K562 (cell line): Measurements from ENCODE around the gene PIP4K2A. TPM values are rescaled to one million over a fixed set of nuclear protein-coding genes. Genes with fewer than 3 reads are reported as not detected.
A peak's percentile ranks its signal among the peaks of the same experiment; 100 is the strongest.

Experiments
- CBX3 ChIP-seq, 2 experiments: IDR thresholded peaks; 1 replicate in 1 of 2; 2 replicates in 1 of 2; pipeline ENCODE4 v1.6.1; 2012; ENCODE audit warnings: inconsistent platforms in 2 of 2, low read length in 2 of 2, borderline replicate concordance in 1 of 2, control low read depth in 1 of 2
- CCAR2 ChIP-seq: fragments of 200-400 bp; formaldehyde crosslinking; IDR thresholded peaks from 2 replicates; pipeline ENCODE4 v1.6.1; 2017; ENCODE audit warnings: mild to moderate bottlenecking, low read depth, low read length
- PPARD ChIP-seq: fragments of 250-450 bp; sonication (Bioruptor Pico); IDR thresholded peaks from 2 replicates; pipeline ENCODE4 v1.8.0; 2022; ENCODE audit warnings: inconsistent platforms, mild to moderate bottlenecking, moderate library complexity
- TFE3 ChIP-seq: fragments of 450-650 bp; formaldehyde crosslinking; IDR thresholded peaks from 2 replicates; pipeline ENCODE4 v1.4.0; 2020; ENCODE audit warnings: mild to moderate bottlenecking, mixed read lengths
- ZBTB33 ChIP-seq: sonication (generic); formaldehyde crosslinking; IDR thresholded peaks from 2 replicates; pipeline ENCODE4 v1.8.1; 2023; ENCODE audit warnings: mild to moderate bottlenecking, missing genetic modification reagents
- ZNF133 ChIP-seq: fragments of 250-450 bp; sonication (Bioruptor Pico); IDR thresholded peaks from 2 replicates; pipeline ENCODE4 v1.4.0; 2020; ENCODE audit warnings: mild to moderate bottlenecking
- ZNF445 ChIP-seq: fragments of 250-450 bp; sonication (Bioruptor Pico); IDR thresholded peaks from 2 replicates; pipeline ENCODE4 v1.4.0; 2020; ENCODE audit warnings: low read depth, mild to moderate bottlenecking, moderate library complexity
- ZNF586 ChIP-seq: fragments of 450-650 bp; formaldehyde crosslinking; conservative IDR thresholded peaks from 2 replicates; pipeline ENCODE4 v1.4.0; 2020; ENCODE audit warnings: mild to moderate bottlenecking, moderate library complexity
- ZNF609 ChIP-seq: sonication (generic); formaldehyde crosslinking; IDR thresholded peaks from 2 replicates; pipeline ENCODE4 v1.8.1; 2023; ENCODE audit warnings: missing genetic modification reagents, mild to moderate bottlenecking, borderline replicate concordance
- polyA plus RNA-seq, 8 experiments: library from polyadenylated mRNA; depleted of rRNA in 4 of 8; stranded (reverse) in 5 of 8; unstranded in 3 of 8; fragments of >200 nt; fragmentation: Nextera tagmentation in 2 of 8; fragmentation: Illumina TruSeq in 1 of 8; extraction: Ambion mirVana in 2 of 8; extraction: Trizol in 1 of 8; gene quantifications; 2 replicates each; pipeline versions ENCODE4 v1.2.1 to v1.2.3, GENCODE V29; 2011 to 2014; ENCODE audit warnings: inconsistent platforms in 1 of 8, missing spikeins in 1 of 8
- total RNA-seq, 7 experiments: library from RNA; depleted of rRNA in 6 of 7; stranded (reverse); fragments of >200 nt in 6 of 7; fragmentation: Illumina TruSeq in 2 of 7; extraction: Trizol in 2 of 7; gene quantifications; 2 replicates each; pipeline versions ENCODE4 v1.2.1 to v1.2.3, GENCODE V29; 2011 to 2021; ENCODE audit warnings: low replicate concordance in 1 of 7
- TF ChIP-seq, protein P1 (sequence below): fragments of 450-650 bp; IDR thresholded peaks from 2 replicates; pipeline ENCODE4 v1.6.1; 2017; ENCODE audit warnings: antibody characterized with exemption
- TF ChIP-seq, protein P2 (sequence below): fragments of 250-450 bp; sonication (Bioruptor Pico); IDR thresholded peaks from 2 replicates; pipeline ENCODE4 v1.4.0; 2020; ENCODE audit warnings: mild to moderate bottlenecking, moderate library complexity
- TF ChIP-seq, protein P3 (sequence below): sonication (generic); formaldehyde crosslinking; IDR thresholded peaks from 2 replicates; pipeline ENCODE4 v1.8.1; 2022; ENCODE audit warnings: missing genetic modification reagents

PIP4K2A gene
- total and polyA plus RNA-seq, 9 of the 15 experiments (the other 6 are each of a cell fraction or from before 2014, with no cell fraction given), result 35.6 to 117 (median 71.9) TPM

DNA sequence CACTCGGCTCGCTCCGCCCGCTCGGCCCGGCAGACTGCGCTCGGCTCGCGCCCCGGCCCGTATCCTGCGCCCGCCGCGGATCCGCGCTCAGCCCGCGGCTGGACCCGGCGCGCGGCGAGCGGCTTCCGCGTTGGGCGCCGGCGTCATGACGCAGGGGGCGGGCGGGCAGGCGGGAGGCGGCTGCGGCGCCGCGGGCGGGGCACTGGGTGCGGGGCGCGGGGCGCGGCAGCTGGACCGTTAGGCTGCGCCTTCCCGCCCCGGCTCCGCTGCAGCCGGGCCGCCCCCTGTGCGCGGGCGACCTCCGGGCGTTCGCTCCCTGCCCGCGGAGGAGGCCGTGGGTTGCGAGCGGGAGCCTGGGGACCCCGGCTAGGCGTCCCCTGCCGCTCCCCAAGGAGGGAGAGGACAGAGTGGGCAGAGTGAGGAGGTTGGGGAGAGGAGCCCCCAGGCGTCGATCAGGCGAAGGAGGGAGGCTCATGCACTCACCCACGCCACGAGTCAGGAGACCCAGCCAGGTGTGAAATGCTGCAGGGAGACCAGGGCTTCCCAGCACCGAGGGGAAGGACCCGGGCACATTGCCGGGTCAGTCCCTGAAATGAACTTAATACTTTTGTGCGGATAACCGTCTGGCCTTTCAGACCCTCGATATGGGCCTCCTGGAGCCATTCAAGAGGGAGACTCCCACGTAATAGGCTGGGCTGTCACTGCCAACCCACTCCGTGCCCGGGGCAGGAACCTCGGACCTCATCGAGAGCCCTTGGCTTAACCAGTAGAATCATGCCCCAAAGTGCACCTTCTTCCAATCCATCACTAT, at the start of gene PIP4K2A (continued):
- TF ChIP-seq ZBTB33 (CRISPR knock-in tag) (no peak), CBX3 (IDR thresholded peaks at IDR 0.05; ENCODE audit: borderline replicate concordance in 1 of 2, low read length in 2 of 2) (peak in 1 of 2 experiments; percentile 58; a peak in 1 of 3 replicates), ZNF609 (CRISPR knock-in tag) (no peak), CCAR2 (no peak), TFE3 (CRISPR knock-in tag) (no peak), ZNF586 (CRISPR knock-in tag) (no peak), PPARD (CRISPR knock-in tag) (no peak), ZNF445 (CRISPR knock-in tag) (no peak), ZNF133 (no peak)
- TF ChIP-seq, protein P1, sequence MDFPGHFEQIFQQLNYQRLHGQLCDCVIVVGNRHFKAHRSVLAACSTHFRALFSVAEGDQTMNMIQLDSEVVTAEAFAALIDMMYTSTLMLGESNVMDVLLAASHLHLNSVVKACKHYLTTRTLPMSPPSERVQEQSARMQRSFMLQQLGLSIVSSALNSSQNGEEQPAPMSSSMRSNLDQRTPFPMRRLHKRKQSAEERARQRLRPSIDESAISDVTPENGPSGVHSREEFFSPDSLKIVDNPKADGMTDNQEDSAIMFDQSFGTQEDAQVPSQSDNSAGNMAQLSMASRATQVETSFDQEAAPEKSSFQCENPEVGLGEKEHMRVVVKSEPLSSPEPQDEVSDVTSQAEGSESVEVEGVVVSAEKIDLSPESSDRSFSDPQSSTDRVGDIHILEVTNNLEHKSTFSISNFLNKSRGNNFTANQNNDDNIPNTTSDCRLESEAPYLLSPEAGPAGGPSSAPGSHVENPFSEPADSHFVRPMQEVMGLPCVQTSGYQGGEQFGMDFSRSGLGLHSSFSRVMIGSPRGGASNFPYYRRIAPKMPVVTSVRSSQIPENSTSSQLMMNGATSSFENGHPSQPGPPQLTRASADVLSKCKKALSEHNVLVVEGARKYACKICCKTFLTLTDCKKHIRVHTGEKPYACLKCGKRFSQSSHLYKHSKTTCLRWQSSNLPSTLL, result no peak
- TF ChIP-seq, protein P2, sequence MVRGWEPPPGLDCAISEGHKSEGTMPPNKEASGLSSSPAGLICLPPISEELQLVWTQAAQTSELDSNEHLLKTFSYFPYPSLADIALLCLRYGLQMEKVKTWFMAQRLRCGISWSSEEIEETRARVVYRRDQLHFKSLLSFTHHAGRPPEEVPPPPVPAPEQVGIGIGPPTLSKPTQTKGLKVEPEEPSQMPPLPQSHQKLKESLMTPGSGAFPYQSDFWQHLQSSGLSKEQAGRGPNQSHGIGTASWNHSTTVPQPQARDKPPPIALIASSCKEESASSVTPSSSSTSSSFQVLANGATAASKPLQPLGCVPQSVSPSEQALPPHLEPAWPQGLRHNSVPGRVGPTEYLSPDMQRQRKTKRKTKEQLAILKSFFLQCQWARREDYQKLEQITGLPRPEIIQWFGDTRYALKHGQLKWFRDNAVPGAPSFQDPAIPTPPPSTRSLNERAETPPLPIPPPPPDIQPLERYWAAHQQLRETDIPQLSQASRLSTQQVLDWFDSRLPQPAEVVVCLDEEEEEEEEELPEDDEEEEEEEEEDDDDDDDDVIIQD (CRISPR knock-in tag), result no peak
- TF ChIP-seq, protein P3, sequence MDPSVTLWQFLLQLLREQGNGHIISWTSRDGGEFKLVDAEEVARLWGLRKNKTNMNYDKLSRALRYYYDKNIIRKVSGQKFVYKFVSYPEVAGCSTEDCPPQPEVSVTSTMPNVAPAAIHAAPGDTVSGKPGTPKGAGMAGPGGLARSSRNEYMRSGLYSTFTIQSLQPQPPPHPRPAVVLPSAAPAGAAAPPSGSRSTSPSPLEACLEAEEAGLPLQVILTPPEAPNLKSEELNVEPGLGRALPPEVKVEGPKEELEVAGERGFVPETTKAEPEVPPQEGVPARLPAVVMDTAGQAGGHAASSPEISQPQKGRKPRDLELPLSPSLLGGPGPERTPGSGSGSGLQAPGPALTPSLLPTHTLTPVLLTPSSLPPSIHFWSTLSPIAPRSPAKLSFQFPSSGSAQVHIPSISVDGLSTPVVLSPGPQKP (CRISPR knock-in tag), result no peak
